HUES6 (cell line): ENCODE data around the gene TRIML1.

Experiments used
- H3K27ac ChIP-seq: 2 replicates; pipeline ENCODE4 v1.7.0; 2013; ENCODE audit warnings: low read depth, mild to moderate bottlenecking, low read length, inconsistent platforms
- H3K27me3 ChIP-seq: 2 replicates; pipeline ENCODE4 v1.6.1; 2013; ENCODE audit warnings: low read length; ENCODE audit not compliant: control insufficient read depth, insufficient read depth
- H3K36me3 ChIP-seq: 2 replicates; pipeline ENCODE4 v1.6.1; 2013; ENCODE audit warnings: low read length; ENCODE audit not compliant: control insufficient read depth, insufficient read depth
- H3K4me1 ChIP-seq: 2 replicates; pipeline ENCODE4 v1.6.1; 2013; ENCODE audit warnings: low read length; ENCODE audit not compliant: control insufficient read depth, insufficient read depth
- H3K4me3 ChIP-seq: 2 replicates; pipeline ENCODE4 v1.5.1; 2013; ENCODE audit warnings: low read depth, low read length
- H3K9ac ChIP-seq: one replicate; pipeline ENCODE4 v1.6.1; 2013; ENCODE audit warnings: mild to moderate bottlenecking, low read length
- H3K9me3 ChIP-seq: 2 replicates; pipeline ENCODE4 v1.6.1; 2013; ENCODE audit warnings: low read depth, low read length; ENCODE audit not compliant: control insufficient read depth, insufficient read depth

Gene TRIML1, protein sequence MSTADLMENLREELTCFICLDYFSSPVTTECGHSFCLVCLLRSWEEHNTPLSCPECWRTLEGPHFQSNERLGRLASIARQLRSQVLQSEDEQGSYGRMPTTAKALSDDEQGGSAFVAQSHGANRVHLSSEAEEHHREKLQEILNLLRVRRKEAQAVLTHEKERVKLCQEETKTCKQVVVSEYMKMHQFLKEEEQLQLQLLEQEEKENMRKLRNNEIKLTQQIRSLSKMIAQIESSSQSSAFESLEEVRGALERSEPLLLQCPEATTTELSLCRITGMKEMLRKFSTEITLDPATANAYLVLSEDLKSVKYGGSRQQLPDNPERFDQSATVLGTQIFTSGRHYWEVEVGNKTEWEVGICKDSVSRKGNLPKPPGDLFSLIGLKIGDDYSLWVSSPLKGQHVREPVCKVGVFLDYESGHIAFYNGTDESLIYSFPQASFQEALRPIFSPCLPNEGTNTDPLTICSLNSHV

DNA sequence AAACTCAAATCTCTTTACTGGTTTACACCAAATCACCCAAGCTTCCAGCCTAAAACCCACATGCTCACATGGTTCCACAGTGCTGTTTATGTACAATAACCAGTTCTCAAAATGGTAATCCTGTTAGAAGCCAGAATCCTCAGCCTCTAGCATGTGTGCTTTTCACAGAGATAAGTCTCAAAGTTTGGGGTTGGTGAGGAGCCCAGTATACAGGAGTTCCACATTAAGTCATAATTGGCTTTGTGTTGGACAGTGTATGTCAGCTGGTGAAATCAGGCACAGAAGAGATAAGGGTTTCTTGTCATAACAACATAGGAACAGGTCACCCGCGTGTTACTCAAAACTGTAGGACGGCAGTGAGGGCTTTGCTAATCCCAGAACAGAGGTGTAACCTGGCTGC lies at the start of gene TRIML1:
TRIML1 (plus strand) TSS at position 301 of the 400 bp plus-strand sequence. CDS start 118 bp downstream, outside the sequence.
- Histone ChIP-seq H3K4me1 (peaks cover 13% of the 10 kb centered on the region), H3K36me3 (no peaks in the 10 kb centered on the region), H3K27ac (no peak within 1 kb of the TSS), H3K9me3 (no peaks in the 10 kb centered on the region), H3K9ac (no peak within 1 kb of the TSS), H3K27me3 (no peaks in the 10 kb centered on the region), H3K4me3 (no peak within 1 kb of the TSS)

DNA sequence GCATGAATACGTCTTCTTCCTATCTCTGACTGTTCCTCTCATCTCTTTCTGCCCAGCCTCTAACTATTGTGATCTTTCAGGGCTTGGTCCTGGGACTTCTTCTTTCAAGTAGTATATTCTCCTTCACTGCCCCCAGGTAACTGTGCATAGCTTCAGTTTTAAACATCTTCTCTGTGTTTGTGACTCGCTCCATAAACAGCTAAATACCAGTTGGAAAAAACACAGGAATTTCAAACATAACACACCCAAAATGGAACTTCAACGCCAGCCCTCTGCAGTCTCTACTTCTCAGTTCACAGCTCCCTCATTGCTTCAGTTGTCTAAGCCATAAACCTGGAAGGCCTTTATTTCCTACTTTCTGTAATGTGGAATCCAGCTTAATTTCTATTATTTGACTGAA lies 46.4 kb upstream of the TRIML1 start:
- no peaks in the 10 kb centered on the region for H3K27me3 ChIP-seq
- H3K4me1 ChIP-seq: no peaks in the 10 kb centered on the region
- H3K9me3 ChIP-seq: no peaks in the 10 kb centered on the region
- peaks cover 69% of the 10 kb centered on the region for H3K36me3 ChIP-seq
- H3K9ac ChIP-seq: no peak overlapping the region
- no peak overlapping the region for H3K4me3 ChIP-seq
- H3K27ac ChIP-seq: no peak overlapping the region

DNA sequence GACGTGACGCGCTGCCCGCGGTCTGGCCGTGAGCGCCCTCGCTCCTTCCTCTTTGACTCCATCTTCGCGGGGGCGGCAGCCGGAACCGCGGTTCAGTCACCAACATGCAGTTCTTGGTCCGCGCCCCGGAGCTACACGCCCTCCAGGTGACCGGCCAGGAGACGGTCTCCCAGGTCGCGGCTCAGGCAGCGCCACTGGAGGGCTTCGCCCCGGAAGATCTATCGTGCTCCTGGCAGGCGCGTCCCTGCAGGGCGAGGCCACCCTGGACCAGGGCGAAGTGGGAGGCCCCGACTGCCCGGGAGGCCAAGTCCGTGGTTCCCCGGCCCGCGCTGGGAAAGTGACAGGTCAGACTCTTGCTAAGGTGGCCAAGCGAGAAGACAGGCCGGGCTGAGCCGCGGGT lies 32.8 kb upstream of the TRIML1 start:
- H3K27me3 ChIP-seq: no peaks in the 10 kb centered on the region
- peaks cover 2% of the 10 kb centered on the region; the same call in 1 of the 2 replicates for H3K9me3 ChIP-seq
- peaks cover 39% of the 10 kb centered on the region for H3K36me3 ChIP-seq
- H3K27ac ChIP-seq: peak overlapping the region; percentile 81
- H3K4me3 ChIP-seq: peak overlapping the region; percentile 12; the same call in 1 of the 2 replicates
- H3K4me1 ChIP-seq: peaks cover 28% of the 10 kb centered on the region
- no peak overlapping the region for H3K9ac ChIP-seq

DNA sequence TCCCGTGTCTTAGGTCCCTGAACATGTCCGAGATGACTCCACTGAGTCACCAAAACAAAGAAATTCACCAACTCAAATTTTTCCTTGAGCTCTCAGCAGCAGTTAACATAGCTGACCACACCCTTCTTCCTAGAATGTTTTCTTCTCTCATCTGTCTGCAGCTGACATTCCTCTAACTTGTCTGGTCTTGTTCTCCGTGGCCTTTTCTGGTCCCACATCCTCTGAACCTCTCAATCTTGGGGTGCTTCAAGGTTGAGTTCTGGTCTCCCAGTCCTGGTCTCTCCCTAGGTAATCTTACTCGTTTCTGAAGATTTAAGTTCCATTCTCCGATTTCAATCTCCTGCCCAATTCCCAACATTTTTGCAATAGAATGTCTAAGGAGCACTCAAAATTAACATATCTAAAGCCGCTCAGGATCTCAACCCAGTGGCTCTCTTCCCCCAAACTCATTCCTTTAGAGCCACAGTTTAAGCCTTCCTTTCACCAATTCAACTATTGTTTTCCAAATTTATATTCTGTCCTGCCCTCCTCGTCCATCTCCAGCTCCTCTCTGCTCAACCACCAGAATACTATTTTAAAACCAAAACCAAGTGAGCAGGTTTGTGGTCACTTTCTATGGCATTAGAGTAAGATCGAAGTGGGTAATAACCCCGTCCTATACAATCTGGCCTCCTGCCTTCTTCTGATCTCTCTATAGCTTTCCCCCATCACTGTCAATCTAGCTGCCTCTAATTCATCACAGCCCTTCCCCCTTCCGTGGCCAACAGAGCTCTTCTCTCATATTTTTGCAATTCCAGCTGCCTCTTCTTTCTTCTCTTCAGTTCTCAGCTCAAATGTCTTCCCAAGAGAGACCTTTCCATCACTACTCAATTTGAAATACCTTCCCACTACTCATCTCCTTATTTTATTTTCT lies 31.1 kb upstream of the TRIML1 start:
- Histone ChIP-seq H3K27me3 (no peaks in the 10 kb centered on the region), H3K4me1 (peaks cover 28% of the 10 kb centered on the region), H3K36me3 (peaks cover 25% of the 10 kb centered on the region), H3K4me3 (peak overlapping the region; percentile 61), H3K9ac (peak overlapping the region; percentile 86), H3K27ac (peak overlapping the region; percentile 97), H3K9me3 (peaks cover 2% of the 10 kb centered on the region; the same call in 1 of the 2 replicates)

DNA sequence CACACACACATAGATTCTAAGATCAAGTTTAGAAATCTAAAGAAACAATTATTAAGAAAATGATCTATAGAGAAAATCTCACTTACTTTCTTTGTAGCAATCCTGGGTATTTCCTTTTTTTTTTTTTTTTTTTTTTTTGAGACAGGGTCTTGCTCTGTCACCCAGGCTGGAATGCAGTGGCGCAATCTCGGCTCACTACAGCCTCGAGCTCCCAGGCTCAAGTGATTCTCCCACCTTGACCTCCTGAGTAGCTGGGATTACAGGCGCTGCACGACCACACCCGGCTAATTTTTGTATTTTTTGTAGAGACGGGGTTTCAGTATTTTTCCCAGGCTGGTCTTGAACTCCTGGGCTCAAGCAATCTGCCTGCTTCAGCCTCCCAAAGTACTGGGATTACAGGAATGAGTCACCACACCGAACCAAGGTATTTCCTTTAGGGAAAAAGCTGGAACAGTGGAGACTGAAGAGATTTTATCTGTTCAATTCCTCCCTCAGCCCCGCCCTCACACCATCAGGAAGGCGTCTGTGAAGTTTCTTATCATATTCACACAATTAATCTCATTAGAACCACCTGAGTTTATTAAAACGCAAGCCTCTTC lies 30.0 kb upstream of the TRIML1 start, which contains the start of gene TRIML2:
TRIML2 (minus strand) TSS at position 447 of the 599 bp plus-strand sequence. CDS start 4,235 bp downstream, outside the sequence.
- Histone ChIP-seq H3K27me3 (no peaks in the 10 kb centered on the region), H3K4me3 (peak within 1 kb of the TSS; percentile 61), H3K27ac (peak within 1 kb of the TSS; percentile 97), H3K36me3 (peaks cover 15% of the 10 kb centered on the region), H3K9ac (peak within 1 kb of the TSS; percentile 86), H3K9me3 (peaks cover 2% of the 10 kb centered on the region; the same call in 1 of the 2 replicates), H3K4me1 (peaks cover 28% of the 10 kb centered on the region)

DNA sequence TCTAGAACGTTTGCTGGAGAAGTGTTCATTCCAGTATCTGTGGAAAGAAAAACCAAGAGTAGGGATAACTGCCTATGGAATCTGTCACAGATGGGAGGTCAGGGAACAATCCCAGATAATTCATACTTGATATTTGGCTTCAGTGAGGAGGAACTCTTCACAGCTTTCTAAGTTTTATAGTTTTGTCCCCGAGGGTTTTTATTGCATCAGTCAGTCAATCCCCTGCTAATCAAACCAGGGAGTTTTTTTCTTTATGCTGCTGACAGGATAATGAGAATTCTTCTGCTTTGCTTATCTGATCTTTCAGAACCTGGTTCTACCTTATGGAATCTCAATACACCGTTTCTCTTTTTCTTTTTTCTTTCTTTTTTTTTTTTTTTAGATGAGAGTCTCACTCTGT lies 29.2 kb upstream of the TRIML1 start:
- peaks cover 2% of the 10 kb centered on the region; the same call in 1 of the 2 replicates for H3K9me3 ChIP-seq
- peaks cover 28% of the 10 kb centered on the region for H3K4me1 ChIP-seq
- H3K36me3 ChIP-seq: peaks cover 7% of the 10 kb centered on the region
- peak overlapping the region; percentile 86 for H3K9ac ChIP-seq
- H3K4me3 ChIP-seq: peak overlapping the region; percentile 61
- H3K27me3 ChIP-seq: no peaks in the 10 kb centered on the region
- peak overlapping the region; percentile 97 for H3K27ac ChIP-seq

DNA sequence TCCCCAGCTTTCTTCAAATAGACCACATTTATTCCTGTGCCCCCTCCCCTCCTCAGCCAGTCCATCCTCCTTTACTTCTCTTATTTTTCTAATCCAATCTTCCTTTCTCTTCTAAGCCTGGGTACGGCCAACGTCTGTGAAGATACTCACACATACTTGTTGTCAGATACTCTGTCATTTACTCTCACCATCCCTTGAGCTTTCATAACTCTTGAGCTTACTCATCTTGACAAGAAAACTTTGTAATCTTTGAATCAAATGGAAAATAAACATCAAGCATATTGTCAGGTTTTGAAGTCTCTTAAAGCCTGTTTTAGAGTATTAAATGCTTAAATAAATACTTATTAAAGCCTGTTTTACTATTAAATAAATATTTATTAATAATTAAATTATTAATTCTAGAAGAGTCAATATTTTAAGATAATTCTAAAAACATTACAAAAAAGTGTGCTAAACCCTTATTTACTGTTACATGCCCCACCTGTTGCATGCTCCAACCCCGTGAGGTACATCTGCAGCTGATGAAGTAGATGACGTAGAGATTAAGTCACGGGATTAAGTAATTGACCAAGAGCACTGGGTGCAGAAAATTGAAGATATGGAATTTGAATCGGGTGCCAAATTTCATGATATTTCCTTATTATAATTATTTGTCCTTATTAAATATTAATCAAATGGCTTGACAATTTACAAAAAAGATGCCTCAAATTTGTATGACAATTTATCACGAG lies 28.3 kb upstream of the TRIML1 start:
- peaks cover 2% of the 10 kb centered on the region; the same call in 1 of the 2 replicates for H3K9me3 ChIP-seq
- no peak overlapping the region for H3K9ac ChIP-seq
- H3K4me1 ChIP-seq: peaks cover 28% of the 10 kb centered on the region
- H3K36me3 ChIP-seq: no peaks in the 10 kb centered on the region
- no peak overlapping the region for H3K4me3 ChIP-seq
- no peaks in the 10 kb centered on the region for H3K27me3 ChIP-seq
- H3K27ac ChIP-seq: peak overlapping the region; percentile 97; the same call in 1 of the 2 replicates

DNA sequence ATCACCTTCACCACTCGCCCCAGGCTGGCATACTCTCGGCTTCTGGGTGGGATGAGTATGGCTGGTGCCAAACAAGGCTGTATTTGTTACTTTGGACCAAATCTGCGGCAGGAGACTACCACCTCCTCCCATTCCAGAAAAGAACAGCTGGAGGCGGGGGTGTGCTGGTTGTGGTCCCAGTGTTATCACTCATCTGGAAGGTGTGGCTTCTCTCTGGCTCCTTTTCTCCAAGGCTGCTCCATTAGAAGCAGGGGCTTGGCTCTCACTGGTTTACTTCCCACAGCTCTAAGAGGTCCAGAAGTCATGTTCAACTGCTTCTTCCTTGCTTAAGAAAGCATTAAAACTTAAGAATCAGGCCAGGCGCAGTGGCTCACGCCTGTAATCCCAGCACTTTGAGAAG lies 27.3 kb upstream of the TRIML1 start:
- Histone ChIP-seq H3K27ac (no peak overlapping the region), H3K9ac (no peak overlapping the region), H3K9me3 (no peaks in the 10 kb centered on the region), H3K4me1 (peaks cover 27% of the 10 kb centered on the region), H3K36me3 (no peaks in the 10 kb centered on the region), H3K27me3 (no peaks in the 10 kb centered on the region), H3K4me3 (no peak overlapping the region)

DNA sequence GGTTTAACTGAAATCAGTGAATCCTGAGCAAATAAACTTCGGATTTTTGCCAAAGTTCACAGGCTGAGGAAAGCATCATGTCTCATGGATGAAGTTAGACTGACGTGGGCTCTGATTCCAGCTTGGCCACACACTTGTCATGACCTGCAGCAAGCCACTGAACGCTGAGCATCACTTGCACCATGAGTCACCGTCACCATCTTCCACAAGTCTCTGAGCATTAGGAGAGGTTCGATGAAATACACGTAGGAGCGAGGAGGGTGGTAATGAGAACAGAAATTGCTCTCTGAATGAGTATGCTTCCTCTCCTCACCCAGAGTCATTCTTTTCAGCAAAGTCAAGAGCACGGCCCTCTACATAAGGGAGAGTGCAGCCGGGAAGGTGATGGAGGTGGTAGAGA lies 26.1 kb upstream of the TRIML1 start:
- Histone ChIP-seq H3K9ac (no peak overlapping the region), H3K36me3 (no peaks in the 10 kb centered on the region), H3K4me3 (no peak overlapping the region), H3K27ac (no peak overlapping the region), H3K4me1 (peaks cover 16% of the 10 kb centered on the region), H3K9me3 (no peaks in the 10 kb centered on the region), H3K27me3 (no peaks in the 10 kb centered on the region)
